DMS 273 (cell line): ENCODE results near the gene CTBP1.

Experiments
- DNase-seq: peaks from one replicate; lab custom pipeline; 2025; ENCODE audit not compliant: unreplicated experiment; lab: John Stamatoyannopoulos, UW

CTBP1 gene

DNA sequence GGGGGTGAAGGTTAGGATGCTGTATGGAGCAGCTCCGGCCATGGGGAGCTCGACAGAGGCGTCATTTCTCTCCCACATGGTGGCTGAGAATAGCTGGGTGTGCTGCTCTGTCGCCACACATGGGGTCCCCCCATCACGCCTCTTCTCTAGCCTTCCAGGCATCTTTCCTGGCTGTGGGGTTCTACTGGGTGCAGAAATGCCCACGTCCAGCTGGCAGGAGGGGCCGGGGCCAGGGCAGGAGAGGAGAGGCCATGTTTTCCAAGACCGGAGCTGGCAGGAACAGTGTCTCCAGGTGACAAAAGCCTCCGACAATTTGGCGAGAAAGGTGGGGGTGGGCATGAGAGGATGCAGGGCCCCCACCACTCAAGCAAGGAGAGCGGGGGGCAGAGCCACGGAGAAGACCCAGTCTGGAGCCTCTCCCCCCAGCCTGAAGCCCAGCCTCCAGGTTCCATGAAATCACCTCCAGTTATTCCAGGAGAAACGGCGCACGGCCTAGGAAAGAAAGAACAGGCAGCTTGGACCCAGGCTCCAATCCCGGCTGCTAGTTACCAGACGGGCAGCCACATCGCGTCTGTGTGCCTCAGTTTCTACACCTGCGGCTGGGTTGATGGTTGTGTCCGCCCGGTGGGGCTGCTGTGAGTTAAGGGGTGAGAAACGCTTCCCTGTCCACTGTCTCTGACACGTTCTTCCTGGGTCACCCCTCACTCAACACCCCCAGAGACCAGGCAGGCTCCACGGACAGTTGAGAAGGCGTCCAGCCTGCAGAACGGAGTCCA is 49.2 kb downstream of the CTBP1 start:
- DNase-seq = no peak

GRCh38 chr4:1198098-1198844 is 50.7 kb downstream of the CTBP1 start:
- peak; percentile 60 for DNase-seq

DNA sequence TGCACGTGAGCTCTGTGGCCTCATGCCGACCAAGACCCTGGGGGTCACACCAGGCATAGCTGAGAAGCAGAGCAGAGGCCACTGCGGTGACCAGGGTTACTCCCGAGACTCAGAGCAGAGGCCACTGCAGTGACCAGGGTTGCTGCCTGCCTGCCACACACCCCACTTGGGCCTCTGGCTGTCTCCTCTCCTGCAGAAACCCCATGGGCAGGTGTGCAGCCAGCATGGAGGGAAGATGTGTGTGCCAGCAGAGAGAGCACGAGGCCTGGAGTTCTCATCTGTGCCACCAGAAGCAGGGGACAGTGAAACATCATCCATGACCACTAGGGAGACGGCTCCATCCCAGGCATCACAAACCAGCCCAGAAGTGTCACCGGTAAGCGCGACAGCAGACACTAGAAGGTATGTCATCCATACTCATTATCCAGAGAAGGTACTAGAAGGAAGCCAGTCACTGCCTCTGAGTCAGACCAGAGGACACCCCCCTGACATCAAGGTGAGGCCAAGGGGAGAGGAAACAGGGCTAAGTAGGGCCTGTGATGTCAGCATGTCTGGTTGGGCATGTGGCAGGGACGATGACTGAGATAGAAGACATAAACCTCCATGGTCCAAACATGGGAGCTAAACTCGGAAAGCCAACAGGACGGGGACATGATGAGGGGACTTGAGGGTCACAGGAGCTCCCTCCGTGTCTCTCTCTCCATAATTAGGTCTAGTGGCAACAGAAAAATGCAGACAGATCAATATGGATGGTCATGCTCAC is 52.3 kb downstream of the CTBP1 start:
- no peak for DNase-seq

GRCh38 chr4:1195891-1196401 is 53.0 kb downstream of the CTBP1 start:
- no peak for DNase-seq

GRCh38 chr4:1195109-1195671 is 53.7 kb downstream of the CTBP1 start:
- no peak for DNase-seq

GRCh38 chr4:1194010-1194900 is 54.7 kb downstream of the CTBP1 start:
- DNase-seq = peak; percentile 65

DNA sequence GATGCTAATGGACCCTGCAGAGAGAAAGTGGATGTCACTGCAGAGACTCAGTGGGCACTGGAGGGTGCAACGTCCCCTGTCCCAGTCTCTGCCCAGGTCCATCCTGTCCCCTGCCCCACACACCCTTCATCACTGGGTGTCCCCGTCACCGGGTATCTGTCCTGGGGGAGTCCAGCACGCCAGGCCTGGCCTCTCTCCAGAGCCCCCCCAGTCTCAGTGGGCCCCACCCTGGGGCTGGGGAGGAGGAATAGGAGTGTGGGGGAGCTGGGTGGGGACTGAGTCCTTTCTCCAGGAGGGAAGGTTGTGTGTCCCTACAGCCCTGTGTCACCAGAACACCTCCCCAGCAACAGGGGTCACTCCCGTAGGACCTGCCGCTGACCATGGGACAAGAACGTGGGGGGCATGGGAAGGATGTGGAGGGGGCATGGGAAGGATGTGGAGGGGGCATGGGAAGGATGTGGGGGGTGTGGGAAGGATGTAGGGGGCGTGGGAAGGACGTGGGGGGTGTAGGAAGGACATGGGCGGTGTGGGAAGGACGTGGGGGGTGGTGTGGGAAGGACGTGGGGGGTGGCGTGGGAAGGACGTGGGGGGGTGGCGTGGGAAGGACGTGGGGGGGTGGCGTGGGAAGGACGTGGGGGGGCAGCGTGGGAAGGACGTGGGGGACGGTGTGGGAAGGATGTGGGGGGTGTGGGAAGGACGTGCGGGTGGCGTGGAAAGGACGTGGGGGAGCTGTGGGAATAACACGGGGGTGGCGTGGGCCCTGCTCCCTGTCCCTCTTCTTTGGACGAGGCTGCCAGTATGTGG is 55.5 kb downstream of the CTBP1 start:
- no peak for DNase-seq

DNA sequence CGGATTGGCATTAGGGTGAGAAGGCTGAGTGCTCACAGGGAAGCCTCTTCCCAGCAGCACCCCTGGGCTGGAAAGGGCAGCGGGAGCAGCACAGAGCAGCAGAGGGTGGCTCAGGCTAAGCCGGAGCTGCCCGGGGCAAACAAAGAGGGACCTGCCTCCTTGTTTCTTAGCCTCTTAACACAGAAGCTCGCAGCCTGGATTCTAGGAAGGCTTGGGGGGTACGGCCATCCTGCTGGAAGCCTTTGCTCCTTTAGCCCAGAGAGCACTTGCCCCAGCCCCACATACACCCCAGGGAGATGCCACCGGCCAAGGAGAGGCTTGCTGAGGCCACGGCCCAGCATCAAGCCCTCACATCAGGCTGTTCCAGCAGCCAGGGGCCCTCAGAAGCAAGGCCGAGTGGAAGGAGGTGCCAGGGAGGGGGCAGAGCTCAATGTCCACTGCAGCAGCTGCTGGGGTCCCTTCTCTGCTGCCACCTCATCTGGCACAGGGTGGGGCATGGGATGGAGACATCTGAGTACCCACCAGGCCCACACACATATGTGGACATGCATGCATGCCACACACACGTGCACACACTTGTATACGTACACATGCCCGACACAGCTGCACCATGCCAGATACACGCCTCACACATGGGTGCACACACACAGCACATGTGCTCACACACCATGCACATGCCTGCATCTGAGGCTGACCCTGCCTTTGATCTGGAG is 56.3 kb downstream of the CTBP1 start:
- DNase-seq = peak; percentile 69

GRCh38 chr4:1192091-1192492 is 56.8 kb downstream of the CTBP1 start:
- DNase-seq = peak; percentile 86

DNA sequence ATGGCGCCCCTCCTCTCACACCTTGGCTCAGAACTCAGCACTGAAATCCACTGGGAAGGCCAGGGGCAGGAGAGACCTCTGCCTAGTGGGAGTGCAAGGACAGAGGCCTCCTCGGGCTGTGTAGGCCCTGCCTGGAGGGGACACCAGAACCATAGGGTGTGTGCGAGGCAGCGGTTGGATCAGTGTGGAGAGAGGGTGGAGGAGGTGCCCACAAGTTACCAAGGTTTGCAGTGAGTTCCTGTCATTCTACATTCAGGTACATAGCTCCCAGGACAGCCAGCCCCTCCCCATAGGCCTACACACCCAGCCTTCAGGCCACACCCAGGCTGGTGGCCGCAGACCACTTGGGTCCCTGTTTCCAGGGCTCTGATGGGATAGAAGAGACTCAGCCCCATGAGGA is 57.3 kb downstream of the CTBP1 start:
- no peak for DNase-seq

- DNase-seq = peak; percentile 25
Observed at GRCh38 chr4:1187182-1187581, 61.7 kb downstream of the CTBP1 start.

- DNase-seq = no peak
Observed at GRCh38 chr4:1183985-1184773, 64.8 kb downstream of the CTBP1 start.

- no peak for DNase-seq
Observed at GRCh38 chr4:1182313-1182712, 66.6 kb downstream of the CTBP1 start.

GRCh38 chr4:1180663-1181062 is 68.3 kb downstream of the CTBP1 start:
- DNase-seq = no peak

DNA sequence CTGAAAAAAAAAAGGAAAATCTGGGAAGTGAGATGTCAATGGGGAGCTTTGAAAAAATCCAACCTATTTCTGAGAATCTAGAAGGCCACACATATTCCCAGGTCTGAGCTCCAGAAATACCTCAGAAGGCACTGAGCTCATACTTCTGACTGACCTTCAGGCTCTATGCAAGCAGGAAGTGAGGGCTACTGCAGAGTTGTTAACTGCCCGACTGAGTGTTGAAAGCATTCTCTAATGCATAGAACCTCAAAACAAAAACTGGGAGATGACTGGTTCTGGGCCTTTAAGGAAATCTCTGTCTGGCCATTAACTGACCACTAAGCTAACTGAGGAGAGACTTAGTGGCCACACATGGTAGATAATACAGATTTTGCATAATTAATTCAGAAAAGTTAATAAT is 69.0 kb downstream of the CTBP1 start:
- no peak for DNase-seq

DNA sequence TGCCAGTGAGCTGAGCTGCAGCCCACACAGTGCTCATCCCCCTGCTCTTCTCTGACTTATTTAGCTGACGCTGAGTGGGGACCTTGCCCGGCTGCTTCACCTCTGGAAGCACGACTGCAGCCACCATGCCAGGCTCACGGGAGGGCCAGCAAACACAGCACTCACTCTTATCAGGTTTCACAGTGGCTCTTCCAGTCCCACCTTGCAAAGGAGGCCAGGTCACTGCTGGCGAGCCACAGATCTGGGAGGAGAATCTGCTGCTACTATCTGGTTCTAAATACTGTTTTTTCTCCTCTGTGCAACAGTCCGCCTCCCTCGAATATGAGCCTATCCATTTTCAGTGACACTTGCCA is 69.9 kb downstream of the CTBP1 start:
- no peak for DNase-seq

- no peak for DNase-seq
Observed at GRCh38 chr4:1178300-1179088, 70.4 kb downstream of the CTBP1 start.
